IMR-90 (cell line): ENCODE results near the gene CYP27C1. TPM values are rescaled to one million over a fixed set of nuclear protein-coding genes. Genes with fewer than 3 reads are reported as not detected.

ENCODE experiments used
- ATAC-seq: fragments of 200-7000 bp; cut with Tn5 transposase; 2 replicates; pipeline ENCODE4 v1.9.1; 2020; ENCODE audit warnings: low read depth, mild to moderate bottlenecking, moderate library complexity
- BruUV-seq: library from RNA; stranded (reverse); fragments of 400-500 nt; replicated peaks from 2 replicates; lab custom pipeline; 2021; lab: Mats Ljungman, UMichigan
- CTCF ChIA-PET: fragments of 300-600 bp; formaldehyde crosslinking; extraction: SDS; loops from one replicate; lab custom pipeline; 2021; ENCODE audit warnings: antibody characterized with exemption; lab: Yijun Ruan, JAX
- POLR2A ChIA-PET: fragments of 300-600 bp; sonication (Branson Sonifier 250); formaldehyde crosslinking; loops from one replicate; lab custom pipeline; 2022; ENCODE audit warnings: antibody characterized with exemption; ENCODE audit not compliant: unreplicated experiment; lab: Charles Lee
- DNase-seq: peaks from one replicate; pipeline ENCODE4 v3.0.0; 2013
- H2AFZ ChIP-seq: replicated peaks from 2 replicates; pipeline ENCODE3; 2013; ENCODE audit warnings: low read length, mild to moderate bottlenecking; ENCODE audit not compliant: poor library complexity
- H2AK5ac ChIP-seq: 2 replicates; pipeline ENCODE4 v1.6.1; 2013; ENCODE audit warnings: low read depth, low read length, inconsistent platforms
- H2AK9ac ChIP-seq: replicated peaks from 2 replicates; pipeline ENCODE3; 2013; ENCODE audit warnings: mild to moderate bottlenecking, low read depth, low read length, moderate library complexity; ENCODE audit not compliant: poor library complexity
- H2BK120ac ChIP-seq: 2 replicates; pipeline ENCODE4 v1.6.1; 2013; ENCODE audit warnings: low read depth, low read length, inconsistent platforms
- H2BK15ac ChIP-seq: 3 replicates; pipeline ENCODE4 v1.6.1; 2013; ENCODE audit warnings: low read depth, low read length, inconsistent platforms
- H2BK20ac ChIP-seq: 2 replicates; pipeline ENCODE4 v1.6.1; 2013; ENCODE audit warnings: low read depth, mild to moderate bottlenecking, inconsistent platforms, low read length, moderate library complexity
- H2BK5ac ChIP-seq: 2 replicates; pipeline ENCODE4 v1.6.1; 2013; ENCODE audit warnings: mild to moderate bottlenecking, low read depth, low read length, inconsistent platforms; ENCODE audit not compliant: poor library complexity, severe bottlenecking
- H3K14ac ChIP-seq: replicated peaks from 2 replicates; pipeline ENCODE4 v1.6.1; 2013; ENCODE audit warnings: low read depth, low read length, inconsistent platforms
- H3K18ac ChIP-seq: 2 replicates; pipeline ENCODE4 v1.6.1; 2013; ENCODE audit warnings: low read depth, low read length, control low read depth
- H3K23ac ChIP-seq: 2 replicates; pipeline ENCODE4 v1.6.1; 2013; ENCODE audit warnings: low read depth, low read length, inconsistent platforms
- H3K27ac ChIP-seq: 2 replicates; pipeline ENCODE4 v1.5.1; 2013; ENCODE audit warnings: mild to moderate bottlenecking, control low read depth, low read length; ENCODE audit not compliant: insufficient read depth
- H3K27me3 ChIP-seq: 2 replicates; pipeline ENCODE4 v1.6.1; 2013; ENCODE audit warnings: low read length; ENCODE audit not compliant: control insufficient read depth, insufficient read depth
- H3K36me3 ChIP-seq: 2 replicates; pipeline ENCODE4 v1.6.1; 2013; ENCODE audit warnings: low read length, mixed read lengths; ENCODE audit not compliant: control insufficient read depth, insufficient read depth
- H3K4ac ChIP-seq: 2 replicates; pipeline ENCODE4 v1.6.1; 2013; ENCODE audit warnings: low read depth, low read length, inconsistent platforms
- H3K4me1 ChIP-seq: 2 replicates; pipeline ENCODE4 v1.6.1; 2013; ENCODE audit warnings: low read length, mixed read lengths; ENCODE audit not compliant: control insufficient read depth, insufficient read depth
- H3K4me2 ChIP-seq: 2 replicates; pipeline ENCODE4 v1.6.1; 2013; ENCODE audit warnings: low read depth, mild to moderate bottlenecking, control low read depth, low read length, moderate library complexity
- H3K4me3 ChIP-seq: 2 replicates; pipeline ENCODE4 v1.5.1; 2013; ENCODE audit warnings: low read depth, mild to moderate bottlenecking, control low read depth, low read length, moderate library complexity; ENCODE audit not compliant: insufficient read depth
- H3K56ac ChIP-seq: 2 replicates; pipeline ENCODE4 v1.6.1; 2013; ENCODE audit warnings: low read length, inconsistent platforms; ENCODE audit not compliant: insufficient read depth; ENCODE audit errors: extremely low read depth
- H3K79me1 ChIP-seq, 2 experiments: 2 replicates each; pipeline ENCODE4 v1.6.1; 2013; ENCODE audit warnings: low read length in 2 of 2, inconsistent platforms in 1 of 2, low read depth in 1 of 2
- H3K9ac ChIP-seq: 2 replicates; pipeline ENCODE4 v1.6.1; 2013; ENCODE audit warnings: low read depth, low read length, control low read depth
- H3K9me1 ChIP-seq: 2 replicates; pipeline ENCODE4 v1.6.1; 2013; ENCODE audit warnings: low read length, inconsistent platforms; ENCODE audit not compliant: insufficient read depth
- H3K9me3 ChIP-seq: 2 replicates; pipeline ENCODE4 v1.6.1; 2013; ENCODE audit warnings: low read length; ENCODE audit not compliant: control insufficient read depth, insufficient read depth
- H4K20me1 ChIP-seq: 2 replicates; pipeline ENCODE4 v1.6.1; 2013; ENCODE audit warnings: low read length, inconsistent platforms; ENCODE audit not compliant: insufficient read depth
- H4K5ac ChIP-seq: 2 replicates; pipeline ENCODE4 v1.6.1; 2013; ENCODE audit warnings: mild to moderate bottlenecking, low read depth, low read length, control low read depth
- H4K8ac ChIP-seq, 2 experiments: 2 replicates each; pipeline ENCODE4 v1.6.1; 2013; ENCODE audit warnings: low read depth in 2 of 2, low read length in 2 of 2, control low read depth in 1 of 2, inconsistent platforms in 1 of 2
- H4K91ac ChIP-seq: 2 replicates; pipeline ENCODE4 v1.6.1; 2013; ENCODE audit warnings: low read depth, low read length, inconsistent platforms; ENCODE audit not compliant: insufficient read depth
- BHLHE40 ChIP-seq: fragments of 150-350 bp; IDR thresholded peaks from 2 replicates; pipeline ENCODE4 v1.6.1; 2016; ENCODE audit warnings: mild to moderate bottlenecking, low read depth, low read length
- CHD1 ChIP-seq: IDR thresholded peaks from 2 replicates; pipeline ENCODE4 v1.6.1; 2012; ENCODE audit warnings: low read depth, low read length, improper control_type of control experiment
- CTCF ChIP-seq: conservative IDR thresholded peaks from 2 replicates; pipeline ENCODE4 v1.5.1; 2012; ENCODE audit warnings: mild to moderate bottlenecking, low read depth, low read length, improper control_type of control experiment
- ELK1 ChIP-seq: fragments of 150-350 bp; IDR thresholded peaks from 2 replicates; pipeline ENCODE4 v1.6.1; 2016; ENCODE audit warnings: low read depth, mild to moderate bottlenecking, low read length, moderate library complexity, borderline replicate concordance
- FOS ChIP-seq: fragments of 150-350 bp; IDR thresholded peaks from 2 replicates; pipeline ENCODE4 v1.6.1; 2016; ENCODE audit warnings: low read depth, low read length
- MAFK ChIP-seq: IDR thresholded peaks from 2 replicates; pipeline ENCODE4 v1.6.1; 2012; ENCODE audit warnings: low read depth, low read length, improper control_type of control experiment
- POLR2A ChIP-seq: IDR thresholded peaks from 2 replicates; pipeline ENCODE4 v1.6.1; 2012; ENCODE audit warnings: mild to moderate bottlenecking, low read depth, low read length
- RCOR1 ChIP-seq: IDR thresholded peaks from 2 replicates; pipeline ENCODE4 v1.6.1; 2012; ENCODE audit warnings: mild to moderate bottlenecking, low read length, improper control_type of control experiment; ENCODE audit not compliant: insufficient replicate concordance
- RFX5 ChIP-seq: IDR thresholded peaks from 2 replicates; pipeline ENCODE4 v1.8.0; 2012; ENCODE audit warnings: low read depth, mild to moderate bottlenecking, low read length, moderate library complexity
- SMC3 ChIP-seq: fragments of 150-350 bp; IDR thresholded peaks from 2 replicates; pipeline ENCODE4 v1.6.1; 2016; ENCODE audit warnings: low read depth, mild to moderate bottlenecking, antibody characterized with exemption, low read length, moderate library complexity
- USF2 ChIP-seq: fragments of 150-350 bp; IDR thresholded peaks from 2 replicates; pipeline ENCODE4 v1.6.1; 2017; ENCODE audit warnings: mild to moderate bottlenecking, antibody characterized with exemption, low read length, low read depth
- WGBS, 2 experiments: methylation state at CpG; one replicate each; pipeline versions ENCODE4 v1.1.5 to v1.1.7; 2013; ENCODE audit warnings: missing lambda C conversion rate in 2 of 2; ENCODE audit not compliant: insufficient read length in 1 of 2; ENCODE audit errors: extremely low coverage in 2 of 2; 5-methylcytosine and 5-hydroxymethylcytosine counted together
- dilution Hi-C: fragments of 300-500 bp; cut with HindIII; formaldehyde crosslinking; loops from one replicate; pipeline ENCODE4 v1.14.3; 2018; ENCODE audit warnings: low sequenced_read_pairs; ENCODE audit not compliant: unreplicated experiment
- in situ Hi-C: fragments of 300-500 bp; cut with MboI; formaldehyde crosslinking; loops from 3 replicates; pipeline ENCODE4 v1.14.3; 2019; ENCODE audit warnings: low sequenced_read_pairs, inconsistent platforms, mixed read lengths
- intact Hi-C: fragments of 100-400 bp; cut with micrococcal nuclease; formaldehyde crosslinking; loops from 2 replicates; pipeline ENCODE4 v1.10.0; 2022
- polyA plus RNA-seq, 3 experiments: library from polyadenylated mRNA; depleted of rRNA; stranded (reverse); fragments of >200 nt; gene quantifications; 2 replicates each; pipeline ENCODE4 v1.2.3, GENCODE V29; 2012; ENCODE audit warnings: low replicate concordance in 1 of 3
- total RNA-seq: library from RNA; depleted of rRNA; stranded (reverse); fragments of >200 nt; gene quantifications from 2 replicates; pipeline ENCODE4 v1.2.3, GENCODE V29; 2012

The CYP27C1 gene
- total and polyA plus RNA-seq, 2 of the 4 experiments (the other 2 are of a cell fraction) = not detected

GRCh38 chr2:127181851-127182250, 38.2 kb downstream of the CYP27C1 start:
- CTCF ChIA-PET = no interaction called here
- POLR2A ChIA-PET = no interaction called here
- dilution Hi-C loops = no loop called here

More at GRCh38 chr2:127181851-127182250, 38.2 kb downstream of the CYP27C1 start:
- no peak overlapping the region for H2AFZ ChIP-seq
- no peak overlapping the region for H3K4me3 ChIP-seq
- no peaks in the 10 kb centered on the region for H4K20me1 ChIP-seq
- WGBS, 2 experiments = no CpG with 5 or more reads among the region's 4 CpGs
- no peak overlapping the region for H3K14ac ChIP-seq
- in situ Hi-C loops (no loop called here), intact Hi-C loops (no loop called here)
- TF ChIP-seq SMC3 (no peak), BHLHE40 (no peak), POLR2A (no peak), CHD1 (no peak), MAFK (no peak), FOS (no peak), CTCF (no peak), RCOR1 (no peak), ELK1 (no peak), USF2 (no peak), RFX5 (no peak)
- no peaks in the 10 kb centered on the region for H3K36me3 ChIP-seq
- no peak overlapping the region for H3K23ac ChIP-seq
- no peak for DNase-seq
- no peaks in the 10 kb centered on the region for H3K79me1 ChIP-seq
- H2BK120ac ChIP-seq = no peak overlapping the region
- H2BK5ac ChIP-seq = no peak overlapping the region
- H3K27me3 ChIP-seq = peaks cover 12% of the 10 kb centered on the region
- H3K9ac ChIP-seq = no peak overlapping the region
- H3K4ac ChIP-seq = no peak overlapping the region
- BruUV-seq = no TSS peak
- H3K18ac ChIP-seq = no peak overlapping the region
- H3K9me1 ChIP-seq = no peaks in the 10 kb centered on the region
- H3K27ac ChIP-seq = no peak overlapping the region
- H2AK5ac ChIP-seq = no peak overlapping the region
- H2BK15ac ChIP-seq = no peak overlapping the region
- no peak overlapping the region for H2BK20ac ChIP-seq
- no peak overlapping the region for H4K8ac ChIP-seq
- no peak overlapping the region for H2AK9ac ChIP-seq
- no peak overlapping the region for H3K56ac ChIP-seq
- no peak overlapping the region for H4K5ac ChIP-seq
- no peak for ATAC-seq
- no peaks in the 10 kb centered on the region for H3K9me3 ChIP-seq
- H3K4me2 ChIP-seq = no peak overlapping the region
- H4K91ac ChIP-seq = no peak overlapping the region
- H3K4me1 ChIP-seq = no peaks in the 10 kb centered on the region; the same call in 1 of the 2 replicates
